HG03378 (cell line): Measurements from ENCODE around the gene SASS6.

ENCODE experiments used
- ATAC-seq: cut with Tn5 transposase; IDR thresholded peaks from one replicate; pipeline ENCODE4 v1.9.1; 2021; ENCODE audit warnings: mild to moderate bottlenecking, moderate library complexity; ENCODE audit not compliant: unreplicated experiment

Gene SASS6

GRCh38 chr1:100132566-100133477 is at the start of gene SASS6, which contains the start of gene TRMT13:
Gene SASS6 (minus strand): TSS chr1:100132930. CDS start chr1:100132814, 116 bp downstream.
Gene TRMT13 (plus strand): TSS chr1:100133163. CDS start chr1:100133169, 6 bp downstream.
- peak; percentile 91 for ATAC-seq

GRCh38 chr1:100178091-100178490 is 45.4 kb upstream of the SASS6 start, which contains the start of gene LRRC39:
Gene LRRC39 (minus strand): TSS chr1:100178256. CDS start chr1:100168516, 9,740 bp downstream.
- ATAC-seq, result no peak

GRCh38 chr1:100177295-100178041 is 44.7 kb upstream of the SASS6 start:
- ATAC-seq, result no peak

DNA sequence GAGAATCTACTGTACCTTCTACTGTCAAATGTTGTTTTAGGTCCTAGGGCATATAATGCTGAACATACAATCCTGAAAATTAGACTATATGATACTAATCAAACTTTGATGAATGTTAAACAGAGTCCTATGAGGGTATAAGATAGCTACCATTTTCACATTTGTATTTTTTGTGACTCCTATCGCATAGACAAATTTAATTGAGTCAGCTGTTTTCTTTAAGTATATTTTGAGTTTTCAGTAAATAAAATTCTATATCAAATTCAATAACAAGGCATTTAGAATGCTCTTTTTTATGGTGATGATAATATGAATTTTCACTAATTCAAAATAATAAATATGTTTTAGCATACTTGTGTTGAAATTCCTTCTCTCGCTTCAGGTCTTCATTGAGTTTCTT is 35.3 kb upstream of the SASS6 start:
- ATAC-seq, result no peak

DNA sequence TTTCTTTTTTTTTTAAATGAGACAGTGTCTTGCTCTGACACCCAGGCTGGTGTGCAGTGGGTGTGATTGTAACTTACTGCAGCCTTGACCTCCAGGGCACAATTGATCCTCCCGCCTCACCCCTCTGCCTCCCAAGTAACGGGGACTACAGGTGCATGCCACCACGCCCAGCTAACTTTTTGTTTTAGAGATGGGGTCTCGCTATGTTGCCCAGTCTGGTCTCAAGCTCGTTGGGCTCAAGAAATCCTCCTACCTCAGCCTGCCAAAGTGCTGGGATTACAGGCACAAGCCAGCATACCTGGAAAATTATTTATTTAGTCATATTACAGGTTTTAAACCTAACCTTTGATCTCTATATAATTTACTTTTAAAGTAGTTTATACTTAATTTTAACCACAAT is 32.0 kb upstream of the SASS6 start:
- ATAC-seq, result no peak

- no peak for ATAC-seq
Measured at GRCh38 chr1:100164216-100164615, 31.5 kb upstream of the SASS6 start.

DNA sequence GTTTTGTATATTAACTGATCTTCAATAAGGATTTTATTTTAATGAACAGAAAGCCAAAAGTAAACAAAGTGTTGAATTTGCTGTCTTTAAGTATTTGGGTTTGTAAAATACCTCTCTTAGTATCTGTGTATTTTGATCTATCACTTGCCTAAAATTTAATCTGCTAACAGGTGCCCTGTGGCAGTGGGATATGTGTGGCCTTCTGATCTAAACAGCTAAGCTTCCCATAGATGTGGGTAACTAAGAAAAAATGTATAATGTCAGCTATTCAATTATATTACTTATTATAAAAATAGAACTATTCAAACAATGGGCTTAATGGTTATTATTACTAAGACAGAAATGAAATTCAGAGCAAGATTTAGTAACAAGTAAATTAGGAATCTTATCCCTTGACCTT is 30.2 kb upstream of the SASS6 start:
- no peak for ATAC-seq

- ATAC-seq, result peak; percentile 79
Measured at GRCh38 chr1:100152271-100152670, 19.5 kb upstream of the SASS6 start.

GRCh38 chr1:100151679-100152078 is 18.9 kb upstream of the SASS6 start:
- ATAC-seq, result no peak

DNA sequence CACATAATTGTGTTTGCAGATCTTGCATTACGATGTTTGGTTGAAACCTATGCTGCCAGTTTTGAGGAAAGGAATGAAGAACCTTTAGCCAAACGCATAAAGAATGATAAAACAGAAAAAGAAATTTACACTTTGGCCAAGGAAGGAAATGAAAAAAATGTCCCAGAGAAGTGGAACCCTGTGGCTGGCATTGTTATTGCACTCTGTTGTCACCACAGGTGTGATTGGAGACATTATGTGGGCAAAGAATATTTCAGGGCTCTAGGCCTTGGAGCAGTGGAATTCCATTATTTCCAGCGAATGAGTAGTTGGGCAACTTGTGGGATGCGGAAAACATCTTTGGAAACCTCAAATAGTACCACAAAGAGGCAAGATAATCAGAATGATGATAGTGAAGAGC is 15.1 kb upstream of the SASS6 start:
- no peak for ATAC-seq

- no peak for ATAC-seq
Measured at GRCh38 chr1:100146958-100147357, 14.2 kb upstream of the SASS6 start.

- no peak for ATAC-seq
Measured at GRCh38 chr1:100145116-100145515, 12.4 kb upstream of the SASS6 start.

DNA sequence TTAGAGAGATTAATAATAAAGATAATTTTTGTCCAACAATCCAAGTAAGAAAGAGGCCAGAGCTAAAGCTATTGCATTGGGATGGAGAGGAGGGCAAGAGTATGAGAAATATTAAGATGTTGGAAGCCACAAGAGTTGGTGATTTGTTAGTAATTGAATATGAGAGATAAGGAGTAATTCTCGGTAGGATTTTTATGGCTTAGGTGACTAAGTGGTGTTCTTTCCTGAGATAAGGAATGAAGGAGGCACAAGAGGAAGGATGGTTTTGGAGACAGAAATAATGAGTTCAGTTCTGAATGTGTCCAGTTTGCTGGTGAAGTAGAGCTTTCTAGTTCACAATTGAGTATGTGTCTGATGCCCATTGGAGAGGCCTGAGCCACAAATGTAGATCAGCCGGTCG is 9.6 kb upstream of the SASS6 start:
- ATAC-seq, result no peak

DNA sequence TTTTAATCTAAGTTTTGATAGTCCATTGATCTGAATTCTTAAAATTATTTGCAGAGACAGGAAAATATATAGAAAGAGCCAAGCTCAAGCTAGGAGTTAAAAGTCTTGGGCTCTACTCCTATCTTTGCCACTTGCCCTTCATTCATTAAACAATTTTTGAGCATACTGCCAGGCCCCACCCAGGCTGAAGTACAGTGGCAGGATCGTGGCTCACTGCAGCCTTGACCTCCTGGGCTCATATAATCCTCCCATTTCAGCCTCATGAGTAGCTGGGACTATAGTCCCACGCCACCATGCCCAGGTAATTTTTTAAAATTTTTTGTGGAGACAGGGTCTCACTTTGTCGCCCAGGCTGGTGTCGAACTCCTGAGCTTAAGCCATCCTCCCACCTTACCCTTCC is 8.5 kb upstream of the SASS6 start:
- ATAC-seq, result no peak

DNA sequence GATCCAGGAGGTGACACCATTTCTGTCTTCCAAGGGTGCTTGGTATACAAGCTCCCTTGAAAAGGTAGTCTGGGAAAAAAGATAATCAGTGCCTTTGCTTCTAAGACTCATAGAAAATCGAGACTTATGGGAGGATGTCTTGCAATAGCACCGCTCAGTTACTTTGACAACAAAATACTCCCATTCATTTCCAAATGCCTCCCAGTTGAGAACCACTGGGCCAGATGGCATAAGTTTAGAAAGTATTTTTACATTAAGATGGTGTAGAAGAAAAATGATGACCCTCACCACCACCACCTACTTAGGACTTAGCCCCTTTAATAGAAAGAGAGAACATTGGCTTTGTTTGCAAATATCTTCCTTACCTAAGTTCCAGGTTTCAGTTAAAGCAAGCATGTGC is 4.9 kb upstream of the SASS6 start:
- ATAC-seq, result no peak

- ATAC-seq, result no peak
Measured at GRCh38 chr1:100134872-100135271, 2.1 kb upstream of the SASS6 start.

DNA sequence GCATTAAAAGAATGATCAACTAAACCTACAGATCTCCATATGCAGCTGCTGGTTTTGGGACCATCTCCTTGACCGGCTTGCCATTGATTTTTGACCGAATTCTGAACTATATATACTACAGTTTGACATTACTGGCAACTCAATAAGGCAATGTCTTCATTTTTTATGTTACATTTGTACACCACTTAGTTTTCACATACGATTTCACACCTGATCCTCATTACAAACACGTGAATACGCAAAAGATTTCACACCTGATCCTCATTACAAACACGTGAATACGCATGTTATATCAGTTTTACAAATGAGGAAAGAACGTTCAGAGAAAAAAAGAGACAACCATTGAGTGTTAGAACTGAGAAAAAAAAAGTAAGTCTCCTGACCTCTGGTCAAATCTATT is 1.1 kb downstream of the SASS6 start:
- no peak for ATAC-seq

- ATAC-seq, result no peak
Measured at GRCh38 chr1:100130552-100131077, 2.1 kb downstream of the SASS6 start.

DNA sequence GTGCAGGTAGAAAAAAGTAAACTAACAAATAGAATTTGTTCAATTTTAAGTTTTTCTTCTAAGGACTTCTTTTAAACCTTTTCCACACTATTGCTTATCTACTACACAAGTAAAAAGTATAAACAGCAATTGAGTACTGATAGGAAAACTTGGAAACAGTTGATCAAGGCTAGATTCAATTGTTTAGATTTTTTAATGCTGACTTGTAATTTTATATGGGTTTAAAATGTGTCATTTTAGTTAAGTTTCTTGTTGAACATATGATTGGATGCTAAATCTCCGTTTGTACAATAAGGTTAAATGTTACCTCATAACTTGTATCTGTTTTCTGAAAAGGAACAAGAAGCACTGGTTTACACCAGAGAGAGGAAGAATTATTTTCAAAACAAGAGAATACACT is 5.5 kb downstream of the SASS6 start:
- no peak for ATAC-seq

DNA sequence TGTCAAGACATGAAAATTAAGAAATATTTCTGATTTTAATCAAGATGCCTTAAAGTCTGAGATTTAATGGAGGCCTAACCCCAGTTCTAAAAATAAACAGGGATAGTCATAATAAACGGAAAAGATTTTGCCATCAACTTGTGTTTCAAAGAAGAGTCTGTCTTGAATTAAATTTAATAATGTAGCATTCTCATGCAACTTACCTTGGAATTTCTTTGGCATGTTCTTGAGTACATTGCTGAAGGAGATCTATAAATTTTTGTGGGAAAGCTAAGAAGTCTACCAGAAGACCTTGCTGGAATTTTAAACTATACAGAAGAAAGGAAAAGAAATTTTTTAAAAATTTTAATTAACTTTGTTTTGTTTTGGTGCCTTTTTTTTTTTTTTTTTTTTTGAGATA is 10.6 kb downstream of the SASS6 start:
- ATAC-seq, result no peak

- ATAC-seq, result no peak
Measured at GRCh38 chr1:100115524-100115923, 17.2 kb downstream of the SASS6 start.
